Measurements from ENCODE around the gene COX7B2.

DNA sequence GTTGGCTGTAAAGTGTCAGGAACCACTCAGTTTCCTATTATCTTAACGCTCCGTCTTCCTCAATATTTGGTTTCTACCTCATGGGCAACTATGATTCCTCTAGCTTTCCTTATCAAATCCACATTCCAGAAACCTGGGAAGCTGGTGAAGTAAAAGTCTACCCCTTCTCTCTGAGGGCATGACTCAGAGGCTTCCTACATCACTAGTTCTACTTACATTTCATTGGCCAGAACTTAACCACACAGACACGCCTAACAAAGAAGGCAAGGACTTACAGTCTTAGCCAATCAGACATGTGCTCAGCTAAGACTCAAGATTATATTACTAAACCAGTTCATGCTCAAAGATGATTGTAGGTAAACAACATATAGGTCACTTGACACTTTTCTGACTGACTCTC, 30.4 kb downstream of the COX7B2 start:
- TF ChIP-seq POLR2AphosphoS5 (IDR thresholded peaks at IDR 0.05; ENCODE audit: low read depth, low read length) (no peak), POLR2A (IDR thresholded peaks at IDR 0.05; ENCODE audit: low read depth, low read length) (no peak), TAF1 (IDR thresholded peaks at IDR 0.05; ENCODE audit: borderline replicate concordance, low read depth, low read length) (no peak)
